ENCODE measurements around the gene MRPL46. TPM values are rescaled to one million over a fixed set of nuclear protein-coding genes. Genes with fewer than 3 reads are reported as not detected.

Gene MRPL46
- total RNA-seq, 1 experiment from 2014 or later = 30.5 TPM

- TF ChIP-seq ATF3 (IDR thresholded peaks at IDR 0.05) (no peak), ZNF274 (IDR thresholded peaks at IDR 0.05; ENCODE audit: low read depth, low read length) (no peak), CTCF (IDR thresholded peaks at IDR 0.05 in 2 of 3, conservative IDR thresholded peaks at IDR 0.05 in 1 of 3; ENCODE audit: borderline replicate concordance in 1 of 3, insufficient read depth in 1 of 3, low read depth in 2 of 3, low read length in 2 of 3) (no peak)
Observed at GRCh38 chr15:88467073-88467934, at the start of gene MRPL46, which contains the start of gene MRPS11 (continued).

GRCh38 chr15:88513195-88513594, 46.0 kb upstream of the MRPL46 start:
- H3K79me2 ChIP-seq (ENCODE audit: insufficient read depth, low read length) = no peaks in the 10 kb centered on the region
- peak overlapping the region; percentile 17; the same call in 1 of the 2 replicates for H3K4me2 ChIP-seq (ENCODE audit: low read length)
- H3K27ac ChIP-seq (ENCODE audit: low read depth, low read length) = no peak overlapping the region
- H3K9ac ChIP-seq (ENCODE audit: low read length) = no peak overlapping the region
- TF ChIP-seq ZFX (IDR thresholded peaks at IDR 0.05) (no peak), SP1 (IDR thresholded peaks at IDR 0.05; ENCODE audit: low read depth) (no peak), YY1 (IDR thresholded peaks at IDR 0.05; ENCODE audit: extremely low read depth, insufficient replicate concordance, low read depth, low read length) (no peak), CEBPB (IDR thresholded peaks at IDR 0.05; ENCODE audit: low read depth) (no peak), EZH2phosphoT487 (IDR thresholded peaks at IDR 0.05; ENCODE audit: borderline replicate concordance) (no peak), ATF3 (IDR thresholded peaks at IDR 0.05) (no peak), POLR2AphosphoS5 (IDR thresholded peaks at IDR 0.05; ENCODE audit: low read depth, low read length) (no peak), JUND (IDR thresholded peaks at IDR 0.05) (no peak), EGR1 (IDR thresholded peaks at IDR 0.05; ENCODE audit: low read depth) (no peak), FOSL1 (IDR thresholded peaks at IDR 0.05; ENCODE audit: low read depth) (no peak), EZH2 (IDR thresholded peaks at IDR 0.05) (no peak), POLR2A (IDR thresholded peaks at IDR 0.05; ENCODE audit: borderline replicate concordance, extremely low read depth, insufficient read depth, insufficient read length) (no peak), CBX3 (IDR thresholded peaks at IDR 0.05; ENCODE audit: low read depth) (no peak)
- H3K36me3 ChIP-seq (ENCODE audit: control insufficient read depth in 1 of 2, insufficient read depth in 2 of 2, low read length in 2 of 2) = no peaks in the 10 kb centered on the region
- intact Hi-C loops (cut with micrococcal nuclease) = no loop called here
- ChIA-PET POLR2A (no interaction called here), CTCF (no interaction called here), RAD21 (ENCODE audit: low non-redundant PET in 1 of 2, low total read pairs in 2 of 2, uncharacterized antibody in 2 of 2, unreplicated experiment in 2 of 2) (no interaction called here)
- DNase-seq (ENCODE audit: low read depth, low spot score) (no peak), ATAC-seq (no peak)
- H3K4me1 ChIP-seq (ENCODE audit: control insufficient read depth in 1 of 2, insufficient read depth in 2 of 2, low read length in 2 of 2) = peaks cover 0 to 7% of the 10 kb centered on the region in 2 experiments; a peak in 2 of 4 replicates
- no peaks in the 10 kb centered on the region for H4K20me1 ChIP-seq (ENCODE audit: insufficient read depth)
- H3K27me3 ChIP-seq (ENCODE audit: insufficient read depth, low read length) = no peaks in the 10 kb centered on the region
- no peaks in the 10 kb centered on the region for H3K9me2 ChIP-seq (ENCODE audit: insufficient read depth)
- BruUV-seq (replicated peaks) = no TSS peak
- no peaks in the 10 kb centered on the region for H3K9me3 ChIP-seq (ENCODE audit: control insufficient read depth in 1 of 2, insufficient read depth in 1 of 2, low read depth in 1 of 2, low read length in 2 of 2)
- H2AFZ ChIP-seq (ENCODE audit: low read depth, low read length, poor library complexity, severe bottlenecking) = no peak overlapping the region
- no peak overlapping the region for H3K4me3 ChIP-seq (replicated peaks in 1 of 2; ENCODE audit: low read depth in 1 of 2, low read length in 2 of 2)

Measured in HCT116 (cell line).